MM.1S (cell line): ENCODE measurements around the gene WDR62.

Experiments
- DNase-seq: peaks from one replicate; pipeline ENCODE4 v3.0.0-alpha.2; 2015
- H2AFZ ChIP-seq: fragments of 300-600 bp; sonication (generic); 2 replicates; pipeline ENCODE4 v1.6.0; 2016; ENCODE audit warnings: antibody characterized with exemption, low read length
- H3F3A ChIP-seq: fragments of 300-600 bp; sonication (generic); 2 replicates; pipeline ENCODE4 v1.6.1; 2016; ENCODE audit warnings: mild to moderate bottlenecking, antibody characterized with exemption, low read length, moderate library complexity, mixed read lengths; ENCODE audit not compliant: insufficient read depth
- H3K27ac ChIP-seq: fragments of 300-600 bp; sonication (generic); 2 replicates; pipeline ENCODE4 v1.5.1; 2016; ENCODE audit warnings: mild to moderate bottlenecking, low read length
- H3K27me3 ChIP-seq: fragments of 300-600 bp; sonication (generic); replicated peaks from 2 replicates; pipeline ENCODE4 v1.6.0; 2016; ENCODE audit warnings: low read length; ENCODE audit not compliant: insufficient read depth
- H3K36me3 ChIP-seq: fragments of 300-600 bp; sonication (generic); replicated peaks from 2 replicates; pipeline ENCODE4 v1.6.1; 2016; ENCODE audit warnings: mild to moderate bottlenecking, low read length, mixed read lengths; ENCODE audit not compliant: insufficient read depth
- H3K4me1 ChIP-seq: fragments of 300-600 bp; sonication (generic); 2 replicates; pipeline ENCODE4 v1.6.1; 2016; ENCODE audit warnings: low read length, mixed read lengths
- H3K4me2 ChIP-seq: fragments of 300-600 bp; sonication (generic); 2 replicates; pipeline ENCODE4 v1.6.0; 2016; ENCODE audit warnings: low read depth, low read length
- H3K4me3 ChIP-seq: fragments of 300-600 bp; sonication (generic); 2 replicates; pipeline ENCODE4 v1.5.1; 2016; ENCODE audit warnings: low read length, mixed read lengths
- H3K79me2 ChIP-seq: fragments of 300-600 bp; sonication (generic); 2 replicates; pipeline ENCODE4 v1.6.1; 2016; ENCODE audit warnings: mixed run types, low read length, mixed read lengths
- H3K9ac ChIP-seq: fragments of 300-600 bp; sonication (generic); 2 replicates; pipeline ENCODE4 v1.6.1; 2016; ENCODE audit warnings: low read length, mixed read lengths
- H3K9me2 ChIP-seq: fragments of 300-600 bp; sonication (generic); replicated peaks from 2 replicates; pipeline ENCODE4 v1.6.1; 2016; ENCODE audit warnings: mild to moderate bottlenecking, low read length, mixed read lengths; ENCODE audit not compliant: insufficient read depth
- H3K9me3 ChIP-seq: fragments of 300-600 bp; sonication (generic); replicated peaks from 2 replicates; pipeline ENCODE4 v1.6.1; 2016; ENCODE audit warnings: mild to moderate bottlenecking, low read length, mixed read lengths; ENCODE audit not compliant: insufficient read depth
- H4K20me1 ChIP-seq: fragments of 300-600 bp; sonication (generic); 2 replicates; pipeline ENCODE4 v1.6.1; 2016; ENCODE audit warnings: mild to moderate bottlenecking, low read length, moderate library complexity, mixed read lengths; ENCODE audit not compliant: insufficient read depth
- EZH2 ChIP-seq: fragments of 300-600 bp; sonication (generic); optimal IDR thresholded peaks from 2 replicates; pipeline ENCODE3; 2017; ENCODE audit warnings: low read depth, mild to moderate bottlenecking, antibody characterized with exemption, low read length, mixed read lengths
- EZH2phosphoT487 ChIP-seq: fragments of 300-600 bp; sonication (generic); IDR thresholded peaks from 2 replicates; pipeline ENCODE4 v1.6.1; 2018; ENCODE audit warnings: antibody characterized with exemption, low read length
- TF ChIP-seq, protein P1 (sequence below): fragments of 300-600 bp; sonication (generic); IDR thresholded peaks from 2 replicates; pipeline ENCODE4 v1.5.1; 2016; ENCODE audit warnings: antibody characterized with exemption, low read length, mixed read lengths

WDR62 gene

DNA sequence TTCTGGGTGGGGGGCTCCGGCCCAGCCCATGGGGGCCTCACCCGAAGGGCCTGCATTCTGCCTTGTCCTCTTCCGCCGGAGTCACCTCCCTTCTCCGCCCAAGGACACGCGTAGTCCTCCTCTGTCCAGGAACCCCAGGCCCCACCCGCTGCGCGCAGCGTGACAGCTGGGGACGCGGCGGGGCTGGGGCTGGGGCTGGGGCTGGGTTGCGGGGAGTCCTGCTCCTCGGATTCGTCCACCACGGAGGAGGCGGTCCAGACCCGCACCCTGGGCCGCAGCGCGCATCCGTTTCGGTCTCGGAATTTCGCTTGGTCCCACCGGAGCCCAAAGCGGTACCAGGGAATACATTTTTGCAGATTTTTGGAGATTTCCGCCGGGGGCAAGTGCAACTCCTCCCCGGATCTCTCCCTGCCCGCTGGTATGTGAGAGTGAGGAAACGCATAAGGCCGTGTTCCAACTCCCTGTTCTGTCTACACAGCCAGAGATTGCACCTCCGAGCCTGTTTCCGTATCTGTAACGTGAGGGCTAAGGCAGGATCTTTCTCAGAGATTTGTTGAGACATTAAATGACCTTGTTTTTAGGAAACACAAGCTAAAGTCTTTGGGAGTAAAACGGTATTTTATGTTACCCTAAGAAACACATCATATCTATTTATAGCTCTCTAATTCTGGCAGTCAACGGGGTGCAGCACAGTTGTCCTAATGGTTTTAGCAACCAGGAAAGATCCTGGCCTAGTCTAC lies 97.8 kb downstream of the WDR62 start, which contains the start of gene COX7A1:
TSS of gene COX7A1 (minus strand) at position 96 of the 740 bp plus-strand sequence. CDS start at position 56, 40 bp downstream.
- no peak within 1 kb of the TSS for H2AFZ ChIP-seq
- no peak within 1 kb of the TSS for H3K9ac ChIP-seq
- H3F3A ChIP-seq = no peaks in the 10 kb centered on the region
- no peaks in the 10 kb centered on the region for H4K20me1 ChIP-seq
- no peaks in the 10 kb centered on the region for H3K79me2 ChIP-seq
- H3K9me3 ChIP-seq = no peaks in the 10 kb centered on the region
- no peak within 1 kb of the TSS for H3K4me2 ChIP-seq
- no peaks in the 10 kb centered on the region for H3K4me1 ChIP-seq
- no peaks in the 10 kb centered on the region for H3K27me3 ChIP-seq
- no peak within 1 kb of the TSS for H3K4me3 ChIP-seq
- TF ChIP-seq, protein P1, sequence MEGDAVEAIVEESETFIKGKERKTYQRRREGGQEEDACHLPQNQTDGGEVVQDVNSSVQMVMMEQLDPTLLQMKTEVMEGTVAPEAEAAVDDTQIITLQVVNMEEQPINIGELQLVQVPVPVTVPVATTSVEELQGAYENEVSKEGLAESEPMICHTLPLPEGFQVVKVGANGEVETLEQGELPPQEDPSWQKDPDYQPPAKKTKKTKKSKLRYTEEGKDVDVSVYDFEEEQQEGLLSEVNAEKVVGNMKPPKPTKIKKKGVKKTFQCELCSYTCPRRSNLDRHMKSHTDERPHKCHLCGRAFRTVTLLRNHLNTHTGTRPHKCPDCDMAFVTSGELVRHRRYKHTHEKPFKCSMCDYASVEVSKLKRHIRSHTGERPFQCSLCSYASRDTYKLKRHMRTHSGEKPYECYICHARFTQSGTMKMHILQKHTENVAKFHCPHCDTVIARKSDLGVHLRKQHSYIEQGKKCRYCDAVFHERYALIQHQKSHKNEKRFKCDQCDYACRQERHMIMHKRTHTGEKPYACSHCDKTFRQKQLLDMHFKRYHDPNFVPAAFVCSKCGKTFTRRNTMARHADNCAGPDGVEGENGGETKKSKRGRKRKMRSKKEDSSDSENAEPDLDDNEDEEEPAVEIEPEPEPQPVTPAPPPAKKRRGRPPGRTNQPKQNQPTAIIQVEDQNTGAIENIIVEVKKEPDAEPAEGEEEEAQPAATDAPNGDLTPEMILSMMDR = no peak
- TF ChIP-seq EZH2 = no peak
- TF ChIP-seq EZH2phosphoT487 = no peak
- no peak within 1 kb of the TSS for H3K27ac ChIP-seq
- no peak for DNase-seq
- H3K36me3 ChIP-seq = 0 out of 2 replicates have a peak, but pooled peaks cover 4% of the 10 kb centered on the region
- H3K9me2 ChIP-seq = no peaks in the 10 kb centered on the region

DNA sequence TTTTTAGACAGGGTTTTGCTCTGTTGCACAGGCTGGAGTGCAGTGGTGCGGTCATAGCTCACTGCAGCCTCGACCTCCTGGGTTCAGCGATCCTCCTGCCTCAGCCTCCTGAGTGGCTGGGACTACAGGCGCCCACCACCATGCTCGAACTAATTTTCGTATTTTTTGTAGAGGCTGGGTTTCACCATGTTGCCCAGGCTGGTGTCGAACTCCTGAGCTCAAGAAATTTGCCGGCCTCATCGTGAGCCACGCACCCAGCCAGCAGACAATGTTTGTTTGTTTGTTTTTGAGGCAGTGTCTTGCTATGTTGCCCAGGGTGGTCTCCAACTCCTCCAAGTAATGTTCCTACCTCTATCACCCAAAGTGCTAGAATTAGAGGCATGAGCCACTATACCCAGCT lies 98.4 kb downstream of the WDR62 start:
- H3F3A ChIP-seq = no peaks in the 10 kb centered on the region
- no peak for TF ChIP-seq EZH2
- TF ChIP-seq, protein P1 = no peak
- TF ChIP-seq EZH2phosphoT487 = no peak
- no peak for DNase-seq
- 0 out of 2 replicates have a peak, but pooled peaks cover 4% of the 10 kb centered on the region for H3K36me3 ChIP-seq
- H2AFZ ChIP-seq = no peak overlapping the region
- no peak overlapping the region for H3K4me3 ChIP-seq
- H3K9ac ChIP-seq = no peak overlapping the region
- no peaks in the 10 kb centered on the region for H3K4me1 ChIP-seq
- no peak overlapping the region for H3K27ac ChIP-seq
- H4K20me1 ChIP-seq = no peaks in the 10 kb centered on the region
- no peaks in the 10 kb centered on the region for H3K79me2 ChIP-seq
- no peaks in the 10 kb centered on the region for H3K9me2 ChIP-seq
- no peak overlapping the region for H3K4me2 ChIP-seq
- H3K27me3 ChIP-seq = no peaks in the 10 kb centered on the region
- no peaks in the 10 kb centered on the region for H3K9me3 ChIP-seq
